Right lobe of liver (tissue), 4 donors: ENCODE results near the gene SEMA3C.

Source experiments
- POLR2A ChIP-seq: fragments of 450-650 bp; IDR thresholded peaks from one replicate; pipeline ENCODE4 v1.6.1; 2017; ENCODE audit warnings: antibody characterized with exemption, mild to moderate bottlenecking
- TF ChIP-seq, protein P1 (sequence below), 4 donors: fragments of 200-600 bp in 3 of 4; fragments of 450-650 bp in 1 of 4; IDR thresholded peaks; one replicate each; pipeline versions ENCODE4 v1.5.1 to v1.8.0; 2016 to 2022; ENCODE audit warnings: antibody characterized with exemption in 4 of 4, mild to moderate bottlenecking in 2 of 4
- donor health status: DM: no; HTN: no; CAD: no.
- donor health status: DM: no; HTN: no; CAD: no.
- donor health status: DM: no; HTN: yes; CAD: no.

- TF ChIP-seq POLR2A: no peak
- TF ChIP-seq, protein P1, sequence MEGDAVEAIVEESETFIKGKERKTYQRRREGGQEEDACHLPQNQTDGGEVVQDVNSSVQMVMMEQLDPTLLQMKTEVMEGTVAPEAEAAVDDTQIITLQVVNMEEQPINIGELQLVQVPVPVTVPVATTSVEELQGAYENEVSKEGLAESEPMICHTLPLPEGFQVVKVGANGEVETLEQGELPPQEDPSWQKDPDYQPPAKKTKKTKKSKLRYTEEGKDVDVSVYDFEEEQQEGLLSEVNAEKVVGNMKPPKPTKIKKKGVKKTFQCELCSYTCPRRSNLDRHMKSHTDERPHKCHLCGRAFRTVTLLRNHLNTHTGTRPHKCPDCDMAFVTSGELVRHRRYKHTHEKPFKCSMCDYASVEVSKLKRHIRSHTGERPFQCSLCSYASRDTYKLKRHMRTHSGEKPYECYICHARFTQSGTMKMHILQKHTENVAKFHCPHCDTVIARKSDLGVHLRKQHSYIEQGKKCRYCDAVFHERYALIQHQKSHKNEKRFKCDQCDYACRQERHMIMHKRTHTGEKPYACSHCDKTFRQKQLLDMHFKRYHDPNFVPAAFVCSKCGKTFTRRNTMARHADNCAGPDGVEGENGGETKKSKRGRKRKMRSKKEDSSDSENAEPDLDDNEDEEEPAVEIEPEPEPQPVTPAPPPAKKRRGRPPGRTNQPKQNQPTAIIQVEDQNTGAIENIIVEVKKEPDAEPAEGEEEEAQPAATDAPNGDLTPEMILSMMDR (IDR thresholded peaks at IDR 0.05): no peak
Observed at GRCh38 chr7:80719261-80719660, 199.6 kb downstream of the SEMA3C start.
